Keratinocyte (primary cell): Measurements from ENCODE around the gene FAM13A. TPM values are rescaled to one million over a fixed set of nuclear protein-coding genes. Genes with fewer than 3 reads are reported as not detected.

Experiments
- DNase-seq: peaks from one replicate; pipeline ENCODE4 v3.0.0-alpha.2; 2011; ENCODE audit warnings: low read depth, missing footprints, low spot score
- FAIRE-seq: peaks from 2 replicates; lab custom pipeline; 2011; peaks lifted over from hg19 to GRCh38; lab: Jason Lieb, UNC
- H2AFZ ChIP-seq: 2 replicates; pipeline ENCODE4 v1.6.0; 2012; ENCODE audit warnings: low read length, control low read depth, inconsistent platforms; ENCODE audit not compliant: control insufficient read depth
- H3K27ac ChIP-seq: 2 replicates; pipeline ENCODE4 v1.5.1; 2011; ENCODE audit warnings: low read length; ENCODE audit not compliant: control insufficient read depth, insufficient read depth
- H3K27me3 ChIP-seq: 3 replicates; pipeline ENCODE4 v1.6.0; 2011; ENCODE audit warnings: low read length; ENCODE audit not compliant: control insufficient read depth, insufficient read depth; ENCODE audit errors: extremely low read depth
- H3K36me3 ChIP-seq, 2 experiments: 2 replicates in 1 of 2; 3 replicates in 1 of 2; pipeline ENCODE4 v1.5.1; 2011; ENCODE audit warnings: low read length in 2 of 2, mild to moderate bottlenecking in 1 of 2; ENCODE audit not compliant: control insufficient read depth in 2 of 2, insufficient read depth in 2 of 2; ENCODE audit errors: extremely low read depth in 1 of 2
- H3K4me1 ChIP-seq: 3 replicates; pipeline ENCODE4 v1.5.1; 2011; ENCODE audit warnings: low read length; ENCODE audit not compliant: control insufficient read depth, insufficient read depth; ENCODE audit errors: extremely low read depth
- H3K4me2 ChIP-seq: 3 replicates; pipeline ENCODE4 v1.6.0; 2011; ENCODE audit warnings: low read depth, low read length; ENCODE audit not compliant: control insufficient read depth, insufficient read depth; ENCODE audit errors: extremely low read depth
- H3K4me3 ChIP-seq, 3 experiments: fragments of 200-600 bp in 1 of 3; sonication (generic) in 1 of 3; 2 replicates in 2 of 3; 3 replicates in 1 of 3; pipeline ENCODE4 v1.5.1; 2011 to 2016; ENCODE audit warnings: low read length in 3 of 3, mild to moderate bottlenecking in 3 of 3, control low read depth in 2 of 3, inconsistent platforms in 1 of 3, low read depth in 1 of 3, mixed read lengths in 1 of 3, mixed run types in 1 of 3, moderate library complexity in 1 of 3; ENCODE audit not compliant: control insufficient read depth in 2 of 3, insufficient read depth in 2 of 3; ENCODE audit errors: extremely low read depth in 1 of 3
- H3K79me2 ChIP-seq: 2 replicates; pipeline ENCODE4 v1.6.0; 2012; ENCODE audit warnings: low read length; ENCODE audit not compliant: control insufficient read depth, insufficient read depth
- H3K9ac ChIP-seq: 3 replicates; pipeline ENCODE4 v1.6.0; 2011; ENCODE audit warnings: low read length; ENCODE audit not compliant: control insufficient read depth, insufficient read depth; ENCODE audit errors: extremely low read depth
- H3K9me1 ChIP-seq: 3 replicates; pipeline ENCODE4 v1.6.0; 2011; ENCODE audit warnings: low read length; ENCODE audit not compliant: control insufficient read depth, insufficient read depth; ENCODE audit errors: extremely low read depth
- H3K9me3 ChIP-seq: 2 replicates; pipeline ENCODE4 v1.5.1; 2012; ENCODE audit warnings: low read depth, low read length; ENCODE audit not compliant: control insufficient read depth
- H4K20me1 ChIP-seq: 3 replicates; pipeline ENCODE4 v1.6.0; 2011; ENCODE audit warnings: low read length; ENCODE audit not compliant: control insufficient read depth, insufficient read depth; ENCODE audit errors: extremely low read depth
- CTCF ChIP-seq, 3 experiments: IDR thresholded peaks in 1 of 3; conservative IDR thresholded peaks in 1 of 3; optimal IDR thresholded peaks in 1 of 3; 2 replicates in 2 of 3; 3 replicates in 1 of 3; pipeline versions ENCODE3 to v1.5.1; 2011; ENCODE audit warnings: low read length in 3 of 3, mild to moderate bottlenecking in 3 of 3, moderate library complexity in 2 of 3, control low read depth in 1 of 3, inconsistent platforms in 1 of 3; ENCODE audit not compliant: insufficient read depth in 2 of 3; ENCODE audit errors: extremely low read depth in 1 of 3
- EZH2 ChIP-seq: IDR thresholded peaks from one replicate; pipeline ENCODE4 v1.6.1; 2012; ENCODE audit warnings: inconsistent platforms, mild to moderate bottlenecking, low read length, moderate library complexity
- dilution Hi-C: fragments of 300-500 bp; cut with MboI; formaldehyde crosslinking; loops from one replicate; pipeline ENCODE4 v1.7.0; 2020; ENCODE audit warnings: low sequenced_read_pairs; ENCODE audit not compliant: extremely low pct_ligation_motif_present
- polyA plus RNA-seq, 5 experiments: library from polyadenylated mRNA; depleted of rRNA in 3 of 5; stranded (reverse) in 3 of 5; stranded (forward) in 1 of 5; unstranded in 1 of 5; fragments of >200 nt; gene quantifications; 1 replicate in 1 of 5; 2 replicates in 3 of 5; 3 replicates in 1 of 5; pipeline versions ENCODE4 v1.2.1 to v1.2.3, GENCODE V29; 2011 to 2012; ENCODE audit warnings: missing spikeins in 2 of 5, low read depth in 1 of 5, low replicate concordance in 1 of 5

FAM13A gene
- polyA plus RNA-seq, 1 donor (not counting 4 experiments of a cell fraction or from before 2014, with no cell fraction given), result 6.0 TPM

DNA sequence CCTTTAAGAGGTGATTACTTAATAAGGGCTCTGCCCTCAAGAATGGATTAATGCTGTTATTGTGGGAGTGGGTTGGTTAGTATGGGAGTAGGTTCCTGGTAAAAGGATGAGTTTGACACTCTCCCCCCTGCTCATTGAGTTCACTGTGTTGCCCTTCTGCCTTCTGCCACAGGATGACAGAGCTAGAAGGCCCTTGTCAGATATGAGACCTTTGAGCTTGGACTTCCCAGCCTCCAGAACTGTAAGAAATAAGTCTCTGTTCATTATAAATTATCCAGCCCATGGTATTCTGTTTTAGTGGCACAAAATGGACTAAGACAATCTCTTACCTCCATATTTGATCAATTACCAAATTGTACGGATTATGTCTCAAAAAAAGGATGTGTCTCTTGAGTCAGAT, 245.1 kb downstream of the FAM13A start:
- Histone ChIP-seq H3K79me2 (no peaks in the 10 kb centered on the region), H3K4me2 (no peak overlapping the region), H3K4me3 (no peak overlapping the region), H3K36me3 (no peaks in the 10 kb centered on the region), H3K4me1 (no peaks in the 10 kb centered on the region), H3K27ac (no peak overlapping the region), H3K9me1 (no peaks in the 10 kb centered on the region), H3K9me3 (no peaks in the 10 kb centered on the region), H3K27me3 (no peaks in the 10 kb centered on the region), H2AFZ (no peak overlapping the region), H3K9ac (no peak overlapping the region), H4K20me1 (no peaks in the 10 kb centered on the region)
- dilution Hi-C loops, result no loop called here
- DNase-seq, result no peak
- no peak for FAIRE-seq
- TF ChIP-seq EZH2 (no peak), CTCF (optimal IDR thresholded peaks at IDR 0.05 in 1 of 3, IDR thresholded peaks at IDR 0.05 in 1 of 3, conservative IDR thresholded peaks at IDR 0.05 in 1 of 3; ENCODE audit: extremely low read depth in 1 of 3, insufficient read depth in 2 of 3, low read length in 3 of 3) (no peak)

GRCh38 chr4:88810325-88810724, 246.7 kb downstream of the FAM13A start:
- Histone ChIP-seq H3K9ac (no peak overlapping the region), H4K20me1 (no peaks in the 10 kb centered on the region), H3K4me3 (no peak overlapping the region), H3K9me1 (no peaks in the 10 kb centered on the region), H3K9me3 (no peaks in the 10 kb centered on the region), H3K36me3 (no peaks in the 10 kb centered on the region), H3K4me2 (no peak overlapping the region), H3K27me3 (no peaks in the 10 kb centered on the region), H3K79me2 (no peaks in the 10 kb centered on the region), H3K27ac (no peak overlapping the region), H2AFZ (no peak overlapping the region), H3K4me1 (no peaks in the 10 kb centered on the region)
- dilution Hi-C loops, result no loop called here
- no peak for FAIRE-seq
- DNase-seq, result no peak
- TF ChIP-seq CTCF (optimal IDR thresholded peaks at IDR 0.05 in 1 of 3, IDR thresholded peaks at IDR 0.05 in 1 of 3, conservative IDR thresholded peaks at IDR 0.05 in 1 of 3; ENCODE audit: extremely low read depth in 1 of 3, insufficient read depth in 2 of 3, low read length in 3 of 3), result no peak
- no peak for TF ChIP-seq EZH2
